ENCODE results near the gene OR2H1.

DNA sequence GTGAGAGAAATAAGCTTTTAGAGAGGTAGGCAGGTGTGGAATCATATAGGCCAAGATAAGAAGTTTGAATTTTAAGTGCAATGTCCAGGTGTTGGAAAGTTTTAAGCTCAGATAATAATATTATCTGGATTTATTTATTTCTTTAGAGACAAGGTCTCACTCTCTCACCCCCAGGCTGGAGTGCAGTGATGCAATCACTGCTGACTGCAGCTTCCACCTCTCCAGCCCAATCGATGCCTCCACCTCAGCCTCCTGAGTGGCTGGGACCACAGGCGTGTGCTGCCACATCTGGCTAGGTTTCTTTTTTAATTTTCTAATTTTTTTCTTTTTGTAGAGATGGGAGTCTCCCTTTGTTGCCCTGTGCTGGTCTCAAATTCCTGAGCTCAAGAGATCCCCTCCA, 36.3 kb downstream of the OR2H1 start:
- TF ChIP-seq, protein P1, sequence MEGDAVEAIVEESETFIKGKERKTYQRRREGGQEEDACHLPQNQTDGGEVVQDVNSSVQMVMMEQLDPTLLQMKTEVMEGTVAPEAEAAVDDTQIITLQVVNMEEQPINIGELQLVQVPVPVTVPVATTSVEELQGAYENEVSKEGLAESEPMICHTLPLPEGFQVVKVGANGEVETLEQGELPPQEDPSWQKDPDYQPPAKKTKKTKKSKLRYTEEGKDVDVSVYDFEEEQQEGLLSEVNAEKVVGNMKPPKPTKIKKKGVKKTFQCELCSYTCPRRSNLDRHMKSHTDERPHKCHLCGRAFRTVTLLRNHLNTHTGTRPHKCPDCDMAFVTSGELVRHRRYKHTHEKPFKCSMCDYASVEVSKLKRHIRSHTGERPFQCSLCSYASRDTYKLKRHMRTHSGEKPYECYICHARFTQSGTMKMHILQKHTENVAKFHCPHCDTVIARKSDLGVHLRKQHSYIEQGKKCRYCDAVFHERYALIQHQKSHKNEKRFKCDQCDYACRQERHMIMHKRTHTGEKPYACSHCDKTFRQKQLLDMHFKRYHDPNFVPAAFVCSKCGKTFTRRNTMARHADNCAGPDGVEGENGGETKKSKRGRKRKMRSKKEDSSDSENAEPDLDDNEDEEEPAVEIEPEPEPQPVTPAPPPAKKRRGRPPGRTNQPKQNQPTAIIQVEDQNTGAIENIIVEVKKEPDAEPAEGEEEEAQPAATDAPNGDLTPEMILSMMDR (IDR thresholded peaks at IDR 0.05; ENCODE audit: borderline replicate concordance, extremely low read depth, low read length, poor library complexity, severe bottlenecking), result no peak
- TF ChIP-seq EZH2 (IDR thresholded peaks at IDR 0.05; ENCODE audit: borderline replicate concordance, low read depth, low read length, severe bottlenecking), result no peak
